K562 (cell line): Measurements from ENCODE around the gene NFE2. TPM values are rescaled to one million over a fixed set of nuclear protein-coding genes. Genes with fewer than 3 reads are reported as not detected.

Experiments
- HMG20B ChIP-seq: fragments of 250-450 bp; sonication (Bioruptor Pico); IDR thresholded peaks from 2 replicates; pipeline ENCODE4 v1.5.0; 2021; ENCODE audit warnings: mild to moderate bottlenecking
- KAT8 ChIP-seq: fragments of 450-650 bp; IDR thresholded peaks from 2 replicates; pipeline ENCODE4 v1.6.1; 2016; ENCODE audit warnings: low read depth, mild to moderate bottlenecking
- MTA1 ChIP-seq: fragments of 450-650 bp; IDR thresholded peaks from 2 replicates; pipeline ENCODE4 v1.6.1; 2017; ENCODE audit warnings: borderline replicate concordance
- NFATC3 ChIP-seq: fragments of 450-650 bp; IDR thresholded peaks from 2 replicates; pipeline ENCODE4 v1.6.1; 2017; ENCODE audit warnings: mild to moderate bottlenecking
- POU5F1 ChIP-seq: fragments of 150-350 bp; IDR thresholded peaks from 2 replicates; pipeline ENCODE4 v1.6.1; 2014; ENCODE audit warnings: borderline replicate concordance, low read length, low read depth, mild to moderate bottlenecking; ENCODE audit not compliant: partially characterized antibody
- PTRF ChIP-seq: fragments of 450-650 bp; IDR thresholded peaks from 2 replicates; pipeline ENCODE4 v1.6.1; 2016; ENCODE audit warnings: mild to moderate bottlenecking, missing genetic modification characterization, missing compliant biosample characterization
- RBM39 ChIP-seq: fragments of 200-400 bp; formaldehyde crosslinking; optimal IDR thresholded peaks from 2 replicates; pipeline ENCODE3; 2018; ENCODE audit warnings: low read depth, low read length
- STAT5B ChIP-seq: fragments of 250-450 bp; sonication (Bioruptor Pico); IDR thresholded peaks from 2 replicates; pipeline ENCODE4 v1.8.0; 2021; ENCODE audit warnings: mild to moderate bottlenecking, inconsistent platforms
- TCF7L2 ChIP-seq: fragments of 150-350 bp; IDR thresholded peaks from 2 replicates; pipeline ENCODE4 v1.6.1; 2016; ENCODE audit warnings: low read depth, mild to moderate bottlenecking, low read length, moderate library complexity
- TFAM ChIP-seq: fragments of 250-450 bp; sonication (Bioruptor Pico); conservative IDR thresholded peaks from 2 replicates; pipeline ENCODE4 v1.5.0; 2021; ENCODE audit warnings: mild to moderate bottlenecking, moderate library complexity
- ZBTB17 ChIP-seq: fragments of 450-650 bp; formaldehyde crosslinking; IDR thresholded peaks from 2 replicates; pipeline ENCODE4 v1.4.0; 2020; ENCODE audit warnings: mild to moderate bottlenecking
- ZFPM2 ChIP-seq: fragments of 250-450 bp; sonication (Bioruptor Pico); IDR thresholded peaks from 2 replicates; pipeline ENCODE4 v1.5.1; 2022; ENCODE audit warnings: mild to moderate bottlenecking
- ZNF134 ChIP-seq: fragments of 250-450 bp; sonication (Bioruptor Pico); conservative IDR thresholded peaks from 2 replicates; pipeline ENCODE4 v1.4.0; 2020
- ZNF316 ChIP-seq: fragments of 450-650 bp; IDR thresholded peaks from 2 replicates; pipeline ENCODE4 v1.6.1; 2016
- ZNF668 ChIP-seq: fragments of 250-450 bp; sonication (Bioruptor Pico); IDR thresholded peaks from 2 replicates; pipeline ENCODE4 v1.8.0; 2022; ENCODE audit warnings: mild to moderate bottlenecking, inconsistent platforms
- ZNF766 ChIP-seq: fragments of 200-800 bp; sonication (Bioruptor generic); conservative IDR thresholded peaks from 2 replicates; pipeline ENCODE4 v1.6.1; 2016; ENCODE audit warnings: missing genetic modification characterization, missing compliant biosample characterization
- polyA plus RNA-seq, 8 experiments: library from polyadenylated mRNA; depleted of rRNA in 4 of 8; stranded (reverse) in 5 of 8; unstranded in 3 of 8; fragments of >200 nt; fragmentation: Nextera tagmentation in 2 of 8; fragmentation: Illumina TruSeq in 1 of 8; extraction: Ambion mirVana in 2 of 8; extraction: Trizol in 1 of 8; gene quantifications; 2 replicates each; pipeline versions ENCODE4 v1.2.1 to v1.2.3, GENCODE V29; 2011 to 2014; ENCODE audit warnings: inconsistent platforms in 1 of 8, missing spikeins in 1 of 8
- total RNA-seq, 7 experiments: library from RNA; depleted of rRNA in 6 of 7; stranded (reverse); fragments of >200 nt in 6 of 7; fragmentation: Illumina TruSeq in 2 of 7; extraction: Trizol in 2 of 7; gene quantifications; 2 replicates each; pipeline versions ENCODE4 v1.2.1 to v1.2.3, GENCODE V29; 2011 to 2021; ENCODE audit warnings: low replicate concordance in 1 of 7
- TF ChIP-seq, protein P1 (sequence below): fragments of 250-450 bp; sonication (Bioruptor Pico); IDR thresholded peaks from 2 replicates; pipeline ENCODE4 v1.4.0; 2020
- TF ChIP-seq, protein P2 (sequence below): fragments of 450-650 bp; IDR thresholded peaks from one replicate; pipeline ENCODE4 v1.6.1; 2018; ENCODE audit warnings: mild to moderate bottlenecking, moderate library complexity; ENCODE audit not compliant: partially characterized antibody
- TF ChIP-seq, protein P3 (sequence below): IDR thresholded peaks from 3 replicates; pipeline ENCODE4 v1.6.1; 2011; ENCODE audit warnings: borderline replicate concordance, mild to moderate bottlenecking, moderate library complexity; ENCODE audit not compliant: insufficient read length; ENCODE audit errors: extremely low read depth

NFE2 gene
- total and polyA plus RNA-seq, 9 of the 15 experiments (the other 6 are each of a cell fraction or from before 2014, with no cell fraction given): 12.3 to 282 (median 208) TPM

DNA sequence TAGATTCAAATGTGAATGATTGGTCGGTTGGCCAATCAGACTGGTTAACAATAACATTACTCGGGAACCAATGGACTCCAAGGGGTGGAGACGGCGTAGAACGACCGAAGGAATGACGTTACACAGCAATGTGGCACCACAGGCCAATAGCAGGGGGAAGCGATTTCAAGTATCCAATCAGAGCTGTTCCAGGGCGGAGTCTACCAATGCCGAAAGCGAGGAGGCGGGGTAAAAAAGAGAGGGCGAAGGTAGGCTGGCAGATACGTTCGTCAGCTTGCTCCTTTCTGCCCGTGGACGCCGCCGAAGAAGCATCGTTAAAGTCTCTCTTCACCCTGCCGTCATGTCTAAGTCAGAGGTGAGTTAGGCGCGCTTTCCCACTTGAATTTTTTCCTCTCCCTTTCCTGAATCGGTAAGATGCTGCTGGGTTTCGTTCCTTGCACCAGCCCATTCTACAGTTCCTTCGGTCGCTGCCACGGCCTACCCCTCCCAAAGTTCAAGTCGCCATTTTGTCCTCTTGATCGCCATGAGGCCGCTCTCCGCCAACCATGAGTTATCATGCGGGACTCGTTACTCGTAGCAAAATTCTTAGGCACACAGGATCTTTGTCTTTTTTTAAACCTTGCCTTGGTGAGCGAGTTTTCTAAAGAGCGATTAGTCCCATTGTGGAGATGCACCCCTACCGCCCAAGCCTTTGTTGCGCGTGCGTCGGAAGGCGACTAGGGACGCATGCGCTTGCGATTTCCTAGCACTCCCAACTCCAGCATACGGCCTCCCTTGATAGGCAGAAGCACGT lies 20.2 kb downstream of the NFE2 start, which contains the start of gene HNRNPA1 (continued):
- TF ChIP-seq ZNF134 (CRISPR knock-in tag) (0 out of 2 replicates have a peak, but pooled peaks have one; percentile 1), ZFPM2 (CRISPR knock-in tag) (peak; percentile 47; the same call in 1 of the 2 replicates), RBM39 (peak; percentile 7), STAT5B (CRISPR knock-in tag) (no peak), POU5F1 (no peak), ZNF668 (CRISPR knock-in tag) (no peak), TCF7L2 (no peak), ZBTB17 (CRISPR knock-in tag) (no peak), TFAM (CRISPR knock-in tag) (no peak), PTRF (tag) (no peak), HMG20B (CRISPR knock-in tag) (no peak), ZNF316 (peak; percentile 43; the same call in 1 of the 2 replicates), ZNF766 (CRISPR knock-in tag) (0 out of 2 replicates have a peak, but pooled peaks have one; percentile 19), NFATC3 (no peak), MTA1 (no peak), KAT8 (peak; percentile 70; the same call in 1 of the 2 replicates)
- TF ChIP-seq, protein P1, sequence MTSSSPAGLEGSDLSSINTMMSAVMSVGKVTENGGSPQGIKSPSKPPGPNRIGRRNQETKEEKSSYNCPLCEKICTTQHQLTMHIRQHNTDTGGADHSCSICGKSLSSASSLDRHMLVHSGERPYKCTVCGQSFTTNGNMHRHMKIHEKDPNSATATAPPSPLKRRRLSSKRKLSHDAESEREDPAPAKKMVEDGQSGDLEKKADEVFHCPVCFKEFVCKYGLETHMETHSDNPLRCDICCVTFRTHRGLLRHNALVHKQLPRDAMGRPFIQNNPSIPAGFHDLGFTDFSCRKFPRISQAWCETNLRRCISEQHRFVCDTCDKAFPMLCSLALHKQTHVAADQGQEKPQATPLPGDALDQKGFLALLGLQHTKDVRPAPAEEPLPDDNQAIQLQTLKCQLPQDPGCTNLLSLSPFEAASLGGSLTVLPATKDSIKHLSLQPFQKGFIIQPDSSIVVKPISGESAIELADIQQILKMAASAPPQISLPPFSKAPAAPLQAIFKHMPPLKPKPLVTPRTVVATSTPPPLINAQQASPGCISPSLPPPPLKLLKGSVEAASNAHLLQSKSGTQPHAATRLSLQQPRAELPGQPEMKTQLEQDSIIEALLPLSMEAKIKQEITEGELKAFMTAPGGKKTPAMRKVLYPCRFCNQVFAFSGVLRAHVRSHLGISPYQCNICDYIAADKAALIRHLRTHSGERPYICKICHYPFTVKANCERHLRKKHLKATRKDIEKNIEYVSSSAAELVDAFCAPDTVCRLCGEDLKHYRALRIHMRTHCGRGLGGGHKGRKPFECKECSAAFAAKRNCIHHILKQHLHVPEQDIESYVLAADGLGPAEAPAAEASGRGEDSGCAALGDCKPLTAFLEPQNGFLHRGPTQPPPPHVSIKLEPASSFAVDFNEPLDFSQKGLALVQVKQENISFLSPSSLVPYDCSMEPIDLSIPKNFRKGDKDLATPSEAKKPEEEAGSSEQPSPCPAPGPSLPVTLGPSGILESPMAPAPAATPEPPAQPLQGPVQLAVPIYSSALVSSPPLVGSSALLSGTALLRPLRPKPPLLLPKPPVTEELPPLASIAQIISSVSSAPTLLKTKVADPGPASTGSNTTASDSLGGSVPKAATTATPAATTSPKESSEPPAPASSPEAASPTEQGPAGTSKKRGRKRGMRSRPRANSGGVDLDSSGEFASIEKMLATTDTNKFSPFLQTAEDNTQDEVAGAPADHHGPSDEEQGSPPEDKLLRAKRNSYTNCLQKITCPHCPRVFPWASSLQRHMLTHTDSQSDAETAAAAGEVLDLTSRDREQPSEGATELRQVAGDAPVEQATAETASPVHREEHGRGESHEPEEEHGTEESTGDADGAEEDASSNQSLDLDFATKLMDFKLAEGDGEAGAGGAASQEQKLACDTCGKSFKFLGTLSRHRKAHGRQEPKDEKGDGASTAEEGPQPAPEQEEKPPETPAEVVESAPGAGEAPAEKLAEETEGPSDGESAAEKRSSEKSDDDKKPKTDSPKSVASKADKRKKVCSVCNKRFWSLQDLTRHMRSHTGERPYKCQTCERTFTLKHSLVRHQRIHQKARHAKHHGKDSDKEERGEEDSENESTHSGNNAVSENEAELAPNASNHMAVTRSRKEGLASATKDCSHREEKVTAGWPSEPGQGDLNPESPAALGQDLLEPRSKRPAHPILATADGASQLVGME (CRISPR knock-in tag): no peak
- TF ChIP-seq, protein P2, sequence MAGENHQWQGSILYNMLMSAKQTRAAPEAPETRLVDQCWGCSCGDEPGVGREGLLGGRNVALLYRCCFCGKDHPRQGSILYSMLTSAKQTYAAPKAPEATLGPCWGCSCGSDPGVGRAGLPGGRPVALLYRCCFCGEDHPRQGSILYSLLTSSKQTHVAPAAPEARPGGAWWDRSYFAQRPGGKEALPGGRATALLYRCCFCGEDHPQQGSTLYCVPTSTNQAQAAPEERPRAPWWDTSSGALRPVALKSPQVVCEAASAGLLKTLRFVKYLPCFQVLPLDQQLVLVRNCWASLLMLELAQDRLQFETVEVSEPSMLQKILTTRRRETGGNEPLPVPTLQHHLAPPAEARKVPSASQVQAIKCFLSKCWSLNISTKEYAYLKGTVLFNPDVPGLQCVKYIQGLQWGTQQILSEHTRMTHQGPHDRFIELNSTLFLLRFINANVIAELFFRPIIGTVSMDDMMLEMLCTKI: no peak
- TF ChIP-seq, protein P3, sequence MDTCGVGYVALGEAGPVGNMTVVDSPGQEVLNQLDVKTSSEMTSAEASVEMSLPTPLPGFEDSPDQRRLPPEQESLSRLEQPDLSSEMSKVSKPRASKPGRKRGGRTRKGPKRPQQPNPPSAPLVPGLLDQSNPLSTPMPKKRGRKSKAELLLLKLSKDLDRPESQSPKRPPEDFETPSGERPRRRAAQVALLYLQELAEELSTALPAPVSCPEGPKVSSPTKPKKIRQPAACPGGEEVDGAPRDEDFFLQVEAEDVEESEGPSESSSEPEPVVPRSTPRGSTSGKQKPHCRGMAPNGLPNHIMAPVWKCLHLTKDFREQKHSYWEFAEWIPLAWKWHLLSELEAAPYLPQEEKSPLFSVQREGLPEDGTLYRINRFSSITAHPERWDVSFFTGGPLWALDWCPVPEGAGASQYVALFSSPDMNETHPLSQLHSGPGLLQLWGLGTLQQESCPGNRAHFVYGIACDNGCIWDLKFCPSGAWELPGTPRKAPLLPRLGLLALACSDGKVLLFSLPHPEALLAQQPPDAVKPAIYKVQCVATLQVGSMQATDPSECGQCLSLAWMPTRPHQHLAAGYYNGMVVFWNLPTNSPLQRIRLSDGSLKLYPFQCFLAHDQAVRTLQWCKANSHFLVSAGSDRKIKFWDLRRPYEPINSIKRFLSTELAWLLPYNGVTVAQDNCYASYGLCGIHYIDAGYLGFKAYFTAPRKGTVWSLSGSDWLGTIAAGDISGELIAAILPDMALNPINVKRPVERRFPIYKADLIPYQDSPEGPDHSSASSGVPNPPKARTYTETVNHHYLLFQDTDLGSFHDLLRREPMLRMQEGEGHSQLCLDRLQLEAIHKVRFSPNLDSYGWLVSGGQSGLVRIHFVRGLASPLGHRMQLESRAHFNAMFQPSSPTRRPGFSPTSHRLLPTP: no peak
